Stimulated activated CD4-positive, alpha-beta T cell treated with anti-CD3 and anti-CD28 coated beads, Interleukin-4, amount 100 ng/mL, for 48 hours (primary cell): Measurements from ENCODE around the gene C1orf226.

Experiments
- DNase-seq, 2 donors: peaks; one replicate each; pipeline ENCODE4 v3.0.0-alpha.2; 2020; ENCODE audit warnings: low read depth in 2 of 2

Gene C1orf226

DNA sequence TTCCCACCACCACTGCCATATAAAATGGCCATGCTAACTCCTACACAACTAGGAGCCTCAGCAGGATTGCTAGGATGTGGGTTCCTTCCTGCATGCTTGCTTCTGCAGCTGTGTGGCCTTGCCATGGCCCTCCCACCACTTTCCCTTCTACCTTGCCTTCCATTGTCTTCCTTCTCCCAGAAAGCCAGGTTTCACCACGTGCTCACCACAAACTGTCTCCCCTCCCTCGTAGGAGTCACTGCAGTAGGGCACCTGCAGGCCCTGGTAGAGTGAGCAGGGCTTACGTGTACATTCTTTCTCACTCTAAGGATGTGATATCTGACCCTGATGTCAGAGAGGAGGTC is 3.7 kb downstream of the C1orf226 start:
- no peak for DNase-seq

DNA sequence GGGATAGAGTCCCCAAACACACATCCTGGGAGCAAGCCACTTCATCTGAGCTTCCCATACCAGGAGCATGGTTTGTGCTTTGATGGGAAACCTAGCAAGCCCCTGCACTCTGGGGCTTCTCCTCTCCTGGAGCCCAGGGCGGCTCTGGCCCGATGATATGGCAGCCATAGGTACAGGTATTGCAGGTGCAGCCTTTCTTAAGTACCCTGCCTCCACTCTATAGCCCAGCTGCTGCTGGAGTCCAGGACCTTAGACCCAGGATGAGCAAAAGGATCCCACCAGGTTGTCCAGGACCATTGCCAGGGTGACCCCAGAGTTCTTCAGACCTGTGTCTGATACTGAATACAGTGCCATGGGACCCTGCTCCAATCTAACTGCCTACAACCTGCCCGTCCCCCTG is 4.2 kb downstream of the C1orf226 start:
- DNase-seq = no peak

DNA sequence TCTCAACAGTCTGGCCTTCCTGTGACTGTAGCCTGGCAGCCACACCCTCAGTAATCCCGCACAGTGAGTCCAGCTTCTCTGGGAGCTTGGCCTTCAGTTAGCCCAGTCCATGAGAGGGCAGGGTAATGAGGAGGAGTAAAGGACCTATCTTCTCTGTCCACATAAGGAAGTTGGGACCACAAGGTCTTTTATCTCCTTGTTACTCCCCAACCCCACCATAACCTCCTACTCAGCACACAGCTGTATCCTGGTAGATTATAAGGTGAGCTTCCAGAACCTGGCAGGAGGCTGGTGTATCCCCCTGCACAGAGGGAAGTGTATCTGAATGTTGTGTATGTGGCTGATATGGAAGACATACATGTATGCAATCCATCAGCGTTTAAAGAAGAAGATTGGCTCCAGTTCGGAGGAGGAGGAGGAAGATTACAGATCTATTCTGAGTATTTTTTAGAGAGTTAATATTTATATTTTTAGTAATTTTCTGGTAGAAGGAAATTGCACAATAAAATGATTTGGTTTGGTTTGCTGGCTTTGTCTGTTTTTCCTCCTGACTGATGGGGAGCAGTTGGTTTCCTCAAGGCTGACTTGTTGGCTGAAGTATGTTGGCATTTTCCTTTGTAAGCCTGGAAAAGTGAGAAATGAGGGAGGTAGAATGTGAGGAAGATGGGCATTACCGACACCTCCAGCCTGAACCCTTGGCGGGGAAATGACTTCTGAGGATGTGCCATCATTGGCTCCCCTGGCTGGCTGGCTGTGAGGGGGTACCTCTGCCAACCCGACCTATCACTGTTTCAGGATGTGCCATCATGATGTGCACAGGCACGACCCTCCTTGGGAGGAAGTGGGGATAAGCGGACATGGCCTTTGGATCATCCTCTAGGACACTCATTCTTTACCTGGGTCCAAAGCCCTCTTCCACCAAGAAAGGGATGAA is 5.0 kb downstream of the C1orf226 start:
- no peak for DNase-seq

DNA sequence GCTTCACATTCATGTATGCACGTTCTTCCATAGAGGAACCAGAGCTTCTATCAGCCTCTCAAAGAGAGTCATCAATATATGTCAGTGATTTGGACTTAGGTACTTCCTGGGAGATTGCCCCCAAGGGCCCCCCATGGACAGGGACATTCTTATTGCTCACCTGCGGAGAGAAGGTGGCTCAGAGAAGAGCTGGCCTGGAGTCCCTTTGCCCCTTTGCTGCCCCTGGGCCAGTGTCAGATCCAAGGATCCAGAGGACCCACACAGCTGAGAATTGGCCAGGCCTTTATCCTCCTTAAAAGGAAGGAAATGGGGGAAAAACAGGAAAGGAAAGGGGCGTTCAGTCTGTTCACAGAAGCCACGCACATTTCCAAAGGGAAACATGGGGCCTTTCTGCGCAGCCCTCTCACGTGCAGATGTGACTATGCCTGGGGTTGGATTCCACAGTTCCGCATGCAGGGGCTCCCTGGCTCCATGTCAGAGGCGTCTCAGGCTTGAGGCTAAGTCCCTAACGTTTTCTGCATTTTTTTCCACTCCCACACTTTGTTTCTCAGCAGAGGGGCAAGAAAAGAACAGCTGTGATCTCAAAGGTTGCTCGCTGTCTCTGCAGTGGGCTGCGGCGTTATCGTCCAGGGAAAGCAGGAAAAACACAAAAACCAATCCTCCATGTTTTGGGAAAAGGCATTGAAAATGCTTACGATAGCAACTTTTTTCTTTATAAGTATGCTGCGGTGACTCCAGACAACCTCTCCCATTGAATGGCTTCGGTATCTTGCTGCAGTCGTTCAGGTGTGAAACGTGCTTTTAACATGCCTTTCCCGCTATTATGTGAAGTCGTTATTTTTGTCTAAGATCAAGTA is 5.9 kb downstream of the C1orf226 start:
- DNase-seq = no peak

DNA sequence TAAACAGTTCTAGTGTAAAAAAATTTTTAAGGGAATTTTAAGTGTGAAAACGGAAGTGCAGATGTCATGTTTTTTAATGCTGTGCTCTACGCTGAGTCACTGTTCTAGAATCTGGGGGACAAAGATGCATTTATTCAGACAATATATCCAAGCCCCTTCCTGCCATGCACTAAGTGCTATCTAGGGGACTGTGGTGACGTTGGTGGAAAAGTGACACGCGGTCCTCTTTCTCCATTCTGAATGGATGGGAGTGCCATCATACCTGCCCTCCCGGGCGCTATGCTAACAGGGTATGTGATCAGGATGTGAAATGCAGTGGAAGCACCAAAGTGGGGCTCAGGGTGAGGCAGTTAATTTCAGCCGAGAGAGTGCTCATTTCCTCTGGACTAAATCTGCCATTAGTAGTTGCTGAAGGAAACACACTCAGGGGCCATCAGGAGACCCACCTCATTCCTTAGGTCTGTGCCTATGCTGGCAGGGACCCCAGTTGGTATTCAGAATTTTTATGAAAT is 6.6 kb downstream of the C1orf226 start:
- DNase-seq = no peak

DNA sequence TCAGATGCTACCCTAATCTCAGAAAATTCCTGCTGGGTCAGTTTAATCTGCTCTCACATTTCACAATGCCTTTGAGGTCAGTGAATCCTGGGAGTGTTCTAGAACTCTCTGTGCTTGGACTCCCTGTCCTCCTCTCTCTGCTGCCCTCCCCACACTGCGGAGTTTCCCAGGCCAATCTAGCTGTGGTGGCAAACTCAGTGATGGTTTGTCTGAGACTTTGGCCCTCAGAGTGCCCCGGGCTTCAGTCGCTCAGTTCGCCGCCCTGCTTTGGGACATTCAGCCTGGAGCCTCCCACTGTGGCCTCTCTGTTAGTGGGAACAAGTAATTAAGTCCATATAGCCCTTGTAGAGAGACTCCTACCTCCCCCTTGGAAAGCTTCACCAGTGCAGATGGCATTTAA is 7.1 kb downstream of the C1orf226 start:
- DNase-seq = no peak

DNA sequence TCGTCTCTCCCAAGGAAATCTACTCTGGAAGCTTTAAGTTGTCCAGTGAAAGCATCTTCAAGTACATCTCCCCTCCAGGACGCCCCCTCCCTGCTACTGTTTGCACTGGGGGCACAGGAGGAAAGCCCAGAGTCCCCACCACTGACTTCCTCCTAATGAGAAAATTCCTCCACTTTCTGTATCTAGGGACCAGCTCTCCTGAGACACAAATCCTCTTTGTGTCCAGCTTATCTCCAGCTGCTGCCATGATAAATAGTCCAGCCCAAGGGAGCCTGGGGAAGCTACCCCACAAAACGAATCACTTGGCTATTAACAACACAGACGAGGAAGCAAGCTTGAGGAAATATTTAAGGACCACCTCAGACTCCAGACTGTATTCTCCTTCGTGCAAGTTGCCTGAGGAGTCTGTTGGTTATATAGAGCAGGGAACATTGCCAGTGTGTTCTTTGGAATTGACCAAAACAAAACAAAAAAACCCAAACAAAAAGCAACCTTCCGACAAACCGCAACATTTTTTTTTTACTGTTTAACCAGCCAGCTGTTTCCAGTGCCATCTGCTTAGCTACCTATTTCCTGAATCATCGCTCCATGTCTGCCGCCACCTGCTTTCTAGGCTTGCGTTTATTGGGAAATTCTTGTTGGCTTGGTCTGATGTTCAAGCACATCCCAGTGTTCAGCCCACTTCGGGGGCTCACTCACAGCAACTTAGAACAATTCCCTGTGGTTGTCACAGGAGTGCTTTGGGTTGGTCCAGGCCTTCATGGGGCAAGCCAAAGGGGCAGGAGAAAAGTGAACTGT is 7.7 kb downstream of the C1orf226 start:
- DNase-seq = no peak

DNA sequence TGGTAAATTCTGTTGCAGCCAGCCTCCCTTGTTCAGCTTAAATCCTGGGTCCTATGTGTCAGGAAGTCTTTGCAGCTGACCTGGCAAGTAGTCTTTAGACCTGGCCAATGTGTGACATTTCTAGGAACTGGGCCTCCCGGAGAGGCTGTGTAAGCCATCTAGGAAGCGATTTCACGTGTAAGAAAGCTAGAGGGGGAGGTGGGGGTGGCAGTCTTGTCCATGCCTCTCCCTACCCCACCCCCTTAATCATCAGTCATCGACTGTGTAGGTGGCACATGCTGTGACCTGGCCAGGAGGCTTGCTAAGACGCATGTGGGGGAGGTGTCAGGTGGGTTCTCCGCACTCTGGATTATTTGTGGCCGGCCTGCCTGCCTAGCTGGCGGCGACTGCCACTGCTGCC is 8.4 kb downstream of the C1orf226 start:
- DNase-seq = no peak

DNA sequence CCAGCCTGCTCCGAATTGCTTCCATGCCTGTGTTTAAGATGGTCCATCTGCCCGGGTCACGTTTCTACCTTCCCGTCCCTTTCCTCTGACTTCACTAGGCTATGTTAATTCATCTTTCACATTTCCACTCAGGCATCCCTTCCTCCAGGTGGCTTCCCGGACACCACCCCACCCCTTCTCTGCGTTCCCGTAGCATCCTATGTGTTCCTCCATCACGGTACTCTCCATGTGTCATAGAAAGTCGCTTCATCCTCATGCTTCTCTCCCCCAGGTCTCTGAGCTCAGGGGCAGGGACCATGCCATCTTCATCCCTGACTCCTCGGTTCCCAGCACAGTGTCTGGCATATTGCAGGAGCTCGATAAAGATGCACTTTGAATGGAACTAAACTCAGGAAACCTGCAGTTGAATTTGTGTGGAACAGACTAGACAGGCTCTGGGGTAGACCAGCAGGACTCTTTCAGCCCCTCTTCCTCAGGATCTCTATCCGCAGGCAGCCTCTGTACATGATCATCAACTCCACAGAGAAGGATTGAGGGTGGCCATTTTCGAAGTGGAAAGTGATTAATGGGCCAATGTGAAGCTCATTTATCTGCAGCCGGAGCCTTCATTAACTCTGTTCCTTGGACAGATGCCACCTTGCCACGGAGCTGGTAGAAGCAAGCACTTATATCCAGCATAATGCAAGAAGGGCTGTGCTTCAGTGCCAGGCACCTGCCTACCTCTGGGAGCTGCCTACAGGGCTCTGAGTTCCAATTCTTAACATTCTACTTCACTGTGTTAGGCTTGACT is 9.1 kb downstream of the C1orf226 start:
- no peak for DNase-seq

DNA sequence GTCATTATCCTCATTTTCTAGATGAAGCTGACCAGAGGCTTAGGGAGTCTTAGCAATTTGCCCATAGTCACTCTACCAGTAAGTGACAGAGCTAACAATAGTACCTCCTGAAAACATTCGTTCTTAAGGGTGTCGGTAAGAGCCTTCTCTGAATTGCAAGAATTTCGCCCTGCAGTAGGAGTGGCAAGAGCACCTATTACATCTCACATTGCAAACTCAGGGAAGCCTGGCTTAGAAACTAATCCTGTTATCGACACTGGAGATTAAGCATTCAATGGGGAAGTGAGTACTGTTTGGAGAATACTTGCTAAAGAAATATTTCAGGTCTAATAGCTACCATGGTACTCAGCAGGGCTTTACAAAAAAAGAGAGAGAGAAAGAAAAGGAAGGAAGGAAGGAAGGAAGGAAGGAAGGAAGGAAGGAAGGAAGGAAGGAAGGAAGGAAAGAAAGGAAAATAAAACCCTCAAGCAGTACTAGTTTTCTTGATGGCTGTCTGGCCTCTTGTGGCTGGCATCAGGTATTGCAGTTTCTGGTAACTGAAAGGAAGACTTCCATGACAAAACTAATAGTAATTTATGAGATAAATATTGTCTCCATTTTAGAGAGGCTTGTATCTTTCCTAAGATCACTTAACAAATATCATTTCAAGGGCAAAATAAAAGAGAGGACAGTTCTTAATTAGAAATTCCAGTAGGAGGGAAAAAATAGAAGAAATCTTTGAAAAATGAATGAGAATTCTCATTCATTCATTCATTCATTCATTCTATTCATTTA is 10.4 kb downstream of the C1orf226 start:
- no peak for DNase-seq

DNA sequence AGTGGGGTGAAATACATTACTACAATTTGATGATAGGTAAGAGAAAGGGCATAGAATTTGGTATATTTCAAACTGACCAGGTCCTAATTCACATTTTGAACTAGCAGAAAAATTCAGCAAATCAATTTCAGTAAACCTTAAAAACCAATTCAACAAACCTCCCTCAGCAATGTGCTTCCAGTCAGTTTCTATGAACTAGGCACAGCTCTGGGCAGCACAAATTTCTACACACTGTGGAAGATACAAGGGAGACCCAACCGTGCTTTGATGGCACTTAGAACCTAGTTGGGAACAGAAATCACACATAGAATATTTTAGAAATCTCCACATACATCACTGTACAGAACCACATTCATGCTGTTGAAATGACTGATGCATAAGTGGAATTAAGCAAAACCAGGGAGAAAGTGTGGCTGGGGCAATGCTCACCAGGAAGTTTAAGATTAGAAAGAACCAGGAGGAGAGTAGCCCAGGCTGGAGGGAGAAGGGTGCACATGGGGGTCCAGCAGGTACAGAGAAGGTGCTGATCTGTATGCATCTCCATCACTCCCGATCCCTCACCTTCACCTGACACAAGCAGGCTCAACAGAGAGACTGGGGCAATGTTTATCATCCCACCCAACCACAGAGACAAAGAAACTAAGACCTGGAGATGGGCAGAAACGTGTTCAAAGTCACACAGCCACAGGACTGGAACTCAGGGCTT is 14.8 kb downstream of the C1orf226 start:
- no peak for DNase-seq

DNA sequence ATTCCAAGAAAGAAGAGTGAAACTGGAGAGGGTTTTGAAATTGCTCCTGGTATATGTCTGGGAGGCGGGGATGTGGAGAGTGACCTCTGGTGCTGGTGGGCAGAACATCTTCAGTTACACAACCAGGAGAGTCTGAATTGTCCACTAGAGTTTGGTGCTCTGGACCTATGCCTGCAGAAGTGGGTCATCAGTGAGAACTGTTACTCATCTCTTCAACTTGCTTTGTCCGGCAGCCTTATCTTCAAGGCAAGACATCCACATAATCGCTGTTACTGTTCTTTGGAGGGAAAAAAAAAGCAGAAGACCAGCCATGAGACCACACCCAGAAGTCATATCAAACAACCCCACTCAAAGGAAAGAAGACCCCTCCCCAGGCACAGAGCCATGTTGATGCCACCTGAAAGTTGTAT is 15.5 kb downstream of the C1orf226 start:
- no peak for DNase-seq

DNA sequence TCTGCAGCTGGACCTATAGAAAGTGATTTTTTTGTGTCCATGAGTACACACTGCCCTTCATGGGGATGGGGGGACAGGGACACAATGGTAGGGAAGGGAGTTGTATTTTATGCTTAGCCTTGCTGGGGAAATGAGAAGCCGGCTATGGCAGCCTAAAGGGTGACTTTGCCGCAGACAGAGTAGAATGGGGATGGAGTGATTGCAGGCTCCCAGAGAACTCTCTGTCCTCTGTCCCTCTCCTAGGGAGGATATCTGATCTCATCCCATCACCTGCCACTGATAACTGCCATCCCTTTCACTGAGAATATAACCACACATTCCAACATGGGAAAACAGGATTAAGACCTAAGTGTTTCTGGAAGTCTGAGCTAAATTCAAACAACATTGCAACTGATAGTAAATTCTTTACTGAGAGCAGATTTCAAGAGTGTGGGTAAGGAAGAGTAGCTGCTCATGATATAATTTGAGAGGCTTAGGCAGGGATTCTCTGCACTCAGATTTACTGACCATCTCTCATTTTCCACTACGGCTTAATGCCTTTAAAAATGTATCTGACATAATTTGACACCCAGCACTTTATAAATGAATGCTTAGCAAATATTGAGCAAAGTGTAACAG is 16.5 kb downstream of the C1orf226 start:
- no peak for DNase-seq

DNA sequence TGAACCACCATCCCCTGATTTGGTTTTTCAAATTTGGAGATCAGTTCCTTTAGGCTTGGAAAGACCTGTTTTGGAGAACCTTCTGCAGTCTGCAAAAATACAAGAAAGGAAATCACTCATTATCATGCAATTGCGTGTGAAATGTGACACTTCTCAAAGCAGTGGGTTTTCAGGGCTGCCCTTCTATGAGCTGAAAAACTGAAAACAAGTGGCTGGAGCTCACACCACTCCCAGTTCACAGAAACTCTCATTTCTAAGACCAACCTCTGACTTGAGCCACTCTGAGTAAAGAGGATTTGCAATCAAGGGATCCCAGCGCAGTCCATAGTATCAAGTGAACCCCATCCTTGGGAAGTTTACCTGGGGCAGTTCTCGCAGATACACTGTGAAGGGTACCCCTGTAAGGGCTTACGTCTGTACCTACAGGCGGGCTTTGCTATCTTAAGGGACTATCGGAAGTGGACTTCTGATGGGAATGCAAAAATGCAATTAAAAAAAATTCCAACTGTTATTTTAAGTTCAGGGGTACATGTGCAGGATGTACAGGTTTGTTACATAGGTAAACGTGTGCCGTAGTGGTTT is 17.6 kb downstream of the C1orf226 start:
- DNase-seq = no peak

DNA sequence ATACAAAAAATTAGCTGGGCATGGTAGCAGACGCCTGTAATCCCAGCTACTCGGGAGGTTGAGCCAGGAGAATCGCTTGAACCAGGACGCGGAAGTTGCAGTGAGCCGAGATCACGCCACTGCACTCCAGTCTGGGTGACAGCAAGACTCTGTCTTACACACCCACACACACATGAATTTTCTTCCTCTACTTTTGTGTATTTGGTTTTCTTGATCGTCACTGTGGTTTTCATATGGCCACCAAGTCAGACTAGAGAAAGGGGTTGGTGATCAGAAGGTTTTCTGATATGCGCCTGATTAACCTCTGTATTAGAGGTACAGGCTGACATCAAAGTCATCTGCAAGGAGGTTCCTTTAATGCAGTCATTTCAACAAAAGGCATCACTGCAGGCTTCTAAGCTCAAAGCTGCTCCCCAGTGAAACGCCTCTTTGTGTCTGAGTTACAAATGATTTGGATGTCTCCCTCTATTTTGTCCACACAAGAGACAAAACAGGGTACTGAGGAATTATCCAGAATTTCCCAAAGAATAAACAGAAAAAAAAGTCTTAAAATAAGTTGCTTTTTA is 19.3 kb downstream of the C1orf226 start:
- no peak for DNase-seq

DNA sequence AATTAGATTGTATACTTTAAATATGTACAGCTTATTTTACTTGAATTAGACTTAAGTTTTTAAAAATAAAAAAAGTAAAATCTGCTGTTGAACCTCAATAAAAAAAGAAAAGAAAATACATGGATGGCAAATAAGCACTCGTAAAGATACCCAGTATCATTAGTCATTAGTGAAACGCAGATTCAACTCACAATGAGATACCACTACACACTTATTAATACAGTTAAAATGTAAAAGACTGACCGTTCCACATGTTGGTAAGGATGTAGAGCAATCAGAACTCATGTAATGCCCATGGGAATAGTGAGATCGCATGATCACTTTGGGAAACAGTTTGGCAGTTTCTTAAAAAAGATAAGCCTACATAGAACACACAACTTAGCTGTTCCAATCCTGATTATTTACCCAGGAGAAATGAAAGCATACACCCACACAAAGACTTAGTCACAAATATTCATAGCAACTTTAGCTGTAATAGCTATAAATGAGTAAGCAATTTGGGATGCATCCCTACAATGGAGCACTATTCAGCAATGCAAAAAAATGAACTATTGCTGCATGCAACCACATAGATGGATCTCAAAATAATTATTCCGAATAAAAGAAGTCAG is 23.1 kb downstream of the C1orf226 start:
- DNase-seq = no peak

DNA sequence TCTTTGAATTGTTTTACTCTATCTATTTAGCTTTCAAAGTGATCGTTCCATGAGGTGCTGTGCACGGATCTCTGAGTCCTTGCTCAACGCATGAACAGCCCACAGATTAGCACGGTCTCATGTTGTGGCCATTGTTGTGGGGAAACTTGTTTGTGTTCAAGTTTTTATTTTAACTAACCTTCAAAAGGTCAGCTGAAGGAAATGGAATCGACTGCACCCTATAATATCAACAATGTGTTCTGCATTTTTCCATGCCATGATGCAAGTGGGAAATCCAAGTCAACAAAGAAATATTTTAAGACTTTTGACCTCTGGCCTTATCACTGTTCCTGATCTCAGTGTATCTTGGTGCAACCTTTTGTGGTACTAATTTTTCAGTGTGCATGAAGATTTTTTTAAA is 24.3 kb downstream of the C1orf226 start:
- no peak for DNase-seq

DNA sequence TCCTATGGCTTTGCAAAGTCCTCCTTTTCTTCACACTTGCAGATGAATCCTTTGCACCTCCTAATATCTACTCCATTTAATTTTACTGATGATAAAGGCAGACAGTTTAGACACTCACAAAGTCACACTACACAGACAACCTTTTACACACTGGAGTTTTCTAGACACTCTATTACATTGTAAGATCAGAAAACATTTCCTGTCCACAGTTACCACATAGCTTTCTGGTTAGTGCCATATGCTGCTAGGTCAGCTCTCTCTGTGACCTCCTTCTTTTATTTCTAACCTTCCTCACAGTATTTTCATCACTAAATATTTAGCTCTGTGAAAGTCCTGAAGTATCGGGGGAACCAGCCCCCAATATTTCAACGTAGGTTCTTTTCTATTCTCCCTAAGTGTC is 25.3 kb downstream of the C1orf226 start:
- DNase-seq = no peak
